CD4-positive, alpha-beta memory T cell (primary cell): ENCODE results near the gene MACF1. TPM values are rescaled to one million over a fixed set of nuclear protein-coding genes. Genes with fewer than 3 reads are reported as not detected.

Experiments used
- CTCF ChIA-PET: fragments of 350-600 bp; sonication (Branson Sonifier 250); formaldehyde crosslinking; loops from one replicate; lab custom pipeline; 2021; ENCODE audit warnings: inconsistent platforms; ENCODE audit not compliant: partially characterized antibody; lab: Charles Lee
- POLR2A ChIA-PET: fragments of 350-600 bp; sonication (Branson Sonifier 250); formaldehyde crosslinking; loops from one replicate; lab custom pipeline; 2021; ENCODE audit not compliant: partially characterized antibody; lab: Charles Lee
- DNase-seq, 5 donors: peaks; one replicate each; pipeline versions ENCODE4 v3.0.0 to v3.0.0-alpha.2; 2020 to 2022; ENCODE audit warnings: mixed read lengths in 1 of 5
- H3K27ac ChIP-seq: one replicate; pipeline ENCODE4 v1.7.0; 2013; ENCODE audit warnings: low read depth, low read length
- H3K27me3 ChIP-seq: 2 replicates; pipeline ENCODE4 v1.7.0; 2013; ENCODE audit warnings: mild to moderate bottlenecking, low read length, moderate library complexity; ENCODE audit not compliant: insufficient read depth
- H3K36me3 ChIP-seq: 2 replicates; pipeline ENCODE4 v1.7.0; 2013; ENCODE audit warnings: mild to moderate bottlenecking, low read length, moderate library complexity; ENCODE audit not compliant: insufficient read depth
- H3K4me1 ChIP-seq: 2 replicates; pipeline ENCODE4 v1.7.0; 2013; ENCODE audit warnings: mild to moderate bottlenecking, low read length, moderate library complexity; ENCODE audit not compliant: insufficient read depth
- H3K4me3 ChIP-seq, 2 donors: one replicate each; pipeline ENCODE4 v1.7.0; 2013; ENCODE audit warnings: low read length in 2 of 2, mild to moderate bottlenecking in 1 of 2
- H3K9me3 ChIP-seq, 2 donors: one replicate each; pipeline ENCODE4 v1.7.0; 2013; ENCODE audit warnings: low read length in 2 of 2, control low read depth in 1 of 2; ENCODE audit not compliant: control insufficient read depth in 1 of 2
- H3K27ac Mint-ChIP-seq, 7 donors: one replicate each; pipeline ENCODE4 v1.8.0; 2020 to 2021; ENCODE audit warnings: mixed read lengths in 7 of 7, mild to moderate bottlenecking in 6 of 7, inconsistent platforms in 3 of 7, moderate library complexity in 3 of 7
- H3K27me3 Mint-ChIP-seq, 2 donors: one replicate each; pipeline ENCODE4 v1.8.0; 2020 to 2021; ENCODE audit warnings: mixed read lengths in 2 of 2
- H3K36me3 Mint-ChIP-seq, 2 donors: one replicate each; pipeline ENCODE4 v1.8.0; 2020 to 2021; ENCODE audit warnings: mixed read lengths in 2 of 2, inconsistent platforms in 1 of 2, mild to moderate bottlenecking in 1 of 2
- H3K4me1 Mint-ChIP-seq, 4 donors: one replicate each; pipeline ENCODE4 v1.8.0; 2020 to 2021; ENCODE audit warnings: mixed read lengths in 4 of 4, mild to moderate bottlenecking in 1 of 4
- H3K4me3 Mint-ChIP-seq, 8 donors: one replicate each; pipeline ENCODE4 v1.8.0; 2020 to 2021; ENCODE audit warnings: mixed read lengths in 8 of 8, mild to moderate bottlenecking in 7 of 8, moderate library complexity in 6 of 8, inconsistent platforms in 3 of 8
- H3K9me3 Mint-ChIP-seq, 8 donors: one replicate each; pipeline ENCODE4 v1.8.0; 2020 to 2021; ENCODE audit warnings: mixed read lengths in 8 of 8, mild to moderate bottlenecking in 5 of 8, inconsistent platforms in 3 of 8, moderate library complexity in 1 of 8
- intact Hi-C: fragments of 100-400 bp; cut with micrococcal nuclease; formaldehyde crosslinking; loops from one replicate; pipeline ENCODE4 v1.15.1; 2023
- polyA plus RNA-seq, 2 donors: library from polyadenylated mRNA; unstranded; fragments of 300-500 nt; fragmentation: Illumina TruSeq; gene quantifications; one replicate each; pipeline ENCODE4 v1.2.3, GENCODE V29; 2021
- total RNA-seq, 2 experiments: library from RNA; stranded (reverse); gene quantifications; one replicate each; pipeline ENCODE4 v1.2.3, GENCODE V29; 2021

The MACF1 gene
- total and polyA plus RNA-seq, 4 experiments from 2014 or later: 6.8 to 387 (median 222) TPM

- no peaks in the 10 kb centered on the region for H3K27me3 Mint-ChIP-seq
- H3K9me3 Mint-ChIP-seq: no peaks in the 10 kb centered on the region
- H3K36me3 ChIP-seq: no peaks in the 10 kb centered on the region
- H3K4me3 Mint-ChIP-seq: peak overlapping the region in 5 of 8 donors; percentile 3 to 94 (median 73)
- no peak for DNase-seq
- H3K4me1 ChIP-seq: peaks cover 82% of the 10 kb centered on the region
- no peaks in the 10 kb centered on the region for H3K9me3 ChIP-seq
- POLR2A ChIA-PET: interaction anchor here (0.9 to 1.3 kb wide), 5 partner anchors 12 to 140 kb away, joined by 3 to 4 read pairs (median 3); no protein-coding TSS in a partner anchor
- peak overlapping the region; percentile 62 to 96 (median 79) for H3K27ac Mint-ChIP-seq
- CTCF ChIA-PET: interaction anchor here (1.5 to 20.4 kb wide), 3 partner anchors 10 to 82 kb away, joined by 8 to 820 read pairs (median 17); no protein-coding TSS in a partner anchor
- intact Hi-C loops: no loop called here
- peaks cover 61 to 87% (median 78%) of the 10 kb centered on the region in 4 donors for H3K4me1 Mint-ChIP-seq
- no peak overlapping the region for H3K27ac ChIP-seq
- H3K27me3 ChIP-seq: no peaks in the 10 kb centered on the region
- peaks cover 6 to 55% of the 10 kb centered on the region in 2 donors for H3K36me3 Mint-ChIP-seq
- H3K4me3 ChIP-seq: no peak overlapping the region
Measured at GRCh38 chr1:39268906-39269305, 64.4 kb downstream of the MACF1 start.

DNA sequence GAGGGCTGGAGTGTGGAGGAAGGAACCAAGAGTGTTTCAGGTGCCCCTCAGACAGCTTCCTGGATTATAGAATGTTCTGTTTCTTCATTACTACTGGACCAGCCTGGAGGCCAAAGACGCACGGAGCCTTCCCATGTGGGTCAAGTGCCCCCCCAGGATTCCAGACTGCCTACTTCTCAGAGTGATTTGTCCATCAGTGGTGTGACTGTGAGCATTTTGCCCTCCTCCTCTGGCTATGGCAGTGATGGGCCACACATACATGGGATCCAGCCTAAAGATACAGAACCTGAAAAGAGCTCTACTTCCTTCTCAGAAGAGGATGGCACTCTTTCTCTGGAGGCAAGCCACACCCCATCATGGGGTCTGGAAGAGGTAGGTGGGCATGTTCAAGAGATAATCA is 64.9 kb downstream of the MACF1 start:
- CTCF ChIA-PET: interaction anchor here (1.5 to 20.4 kb wide), 2 partner anchors 11 to 82 kb away, joined by 8 to 820 read pairs; no protein-coding TSS in a partner anchor
- POLR2A ChIA-PET: interaction anchor here (1.0 to 1.1 kb wide), 2 partner anchors 9 to 22 kb away, joined by 3 read pairs; no protein-coding TSS in a partner anchor
- no peak overlapping the region for H3K27ac ChIP-seq

DNA sequence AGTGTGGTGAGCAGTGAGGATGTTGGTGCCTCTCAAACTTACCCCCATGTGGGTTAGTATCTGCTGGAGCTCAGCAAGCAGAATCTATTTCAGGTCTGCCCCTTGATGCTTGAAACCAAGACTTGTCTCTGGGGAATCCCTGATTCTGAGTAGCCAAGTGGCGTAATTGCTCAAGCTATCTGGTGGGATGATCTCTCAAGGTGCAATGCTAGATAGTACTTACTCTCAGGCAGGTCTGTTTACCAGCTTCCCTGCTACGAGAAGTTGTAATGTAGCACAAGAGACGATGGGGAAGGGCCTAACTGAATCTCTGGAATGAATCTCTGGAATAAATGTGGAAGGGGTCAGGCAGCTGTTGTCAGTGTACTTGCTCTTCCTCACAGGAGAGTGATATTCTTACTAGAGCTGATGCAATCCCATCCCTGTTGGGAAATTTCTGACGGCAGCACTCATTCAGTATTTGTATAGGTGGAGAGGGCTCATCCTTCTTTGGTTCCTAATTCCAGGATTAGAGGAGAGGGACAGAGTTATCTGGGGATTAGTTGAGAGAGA is 65.4 kb downstream of the MACF1 start:
- peak overlapping the region; percentile 32 to 87 (median 79) for H3K27ac Mint-ChIP-seq
- Histone ChIP-seq H3K4me1 (peaks cover 87% of the 10 kb centered on the region), H3K36me3 (no peaks in the 10 kb centered on the region), H3K27me3 (no peaks in the 10 kb centered on the region), H3K4me3 (no peak overlapping the region), H3K9me3 (no peaks in the 10 kb centered on the region), H3K27ac (no peak overlapping the region)
- ChIA-PET POLR2A (interaction anchor here (1.0 to 1.1 kb wide), 2 partner anchors 9 to 22 kb away, joined by 3 read pairs; no protein-coding TSS in a partner anchor), CTCF (interaction anchor here (1.5 to 20.4 kb wide), 2 partner anchors 11 to 83 kb away, joined by 8 to 820 read pairs; no protein-coding TSS in a partner anchor)
- H3K36me3 Mint-ChIP-seq: peaks cover 6 to 53% of the 10 kb centered on the region in 2 donors
- no peaks in the 10 kb centered on the region for H3K9me3 Mint-ChIP-seq
- H3K27me3 Mint-ChIP-seq: no peaks in the 10 kb centered on the region
- peak overlapping the region in 5 of 8 donors; percentile 7 to 59 (median 53) for H3K4me3 Mint-ChIP-seq
- H3K4me1 Mint-ChIP-seq: peaks cover 59 to 87% (median 76%) of the 10 kb centered on the region in 4 donors
- intact Hi-C loops: no loop called here
- DNase-seq: peak in 1 of 5 donors; percentile 52

More for the DNA sequence above, 64.9 kb downstream of the MACF1 start:
- H3K4me1 Mint-ChIP-seq: peaks cover 58 to 85% (median 75%) of the 10 kb centered on the region in 4 donors
- intact Hi-C loops: no loop called here
- H3K9me3 Mint-ChIP-seq: no peaks in the 10 kb centered on the region
- Histone ChIP-seq H3K36me3 (no peaks in the 10 kb centered on the region), H3K27me3 (no peaks in the 10 kb centered on the region), H3K9me3 (no peaks in the 10 kb centered on the region), H3K4me3 (no peak overlapping the region), H3K4me1 (peaks cover 83% of the 10 kb centered on the region)
- H3K27ac Mint-ChIP-seq: peak overlapping the region in 6 of 7 donors; percentile 62 to 96 (median 80)
- DNase-seq: no peak
- H3K27me3 Mint-ChIP-seq: no peaks in the 10 kb centered on the region
- peaks cover 6 to 51% of the 10 kb centered on the region in 2 donors for H3K36me3 Mint-ChIP-seq
- H3K4me3 Mint-ChIP-seq: peak overlapping the region in 3 of 8 donors; percentile 7 to 94 (median 55)

- POLR2A ChIA-PET: interaction anchor here (0.8 to 1.0 kb wide), 2 partner anchors 8 to 78 kb away, joined by 3 read pairs; no protein-coding TSS in a partner anchor
- peak overlapping the region in 3 of 8 donors; percentile 40 to 59 (median 53) for H3K4me3 Mint-ChIP-seq
- peaks cover 58 to 85% (median 72%) of the 10 kb centered on the region in 4 donors for H3K4me1 Mint-ChIP-seq
- no peaks in the 10 kb centered on the region for H3K27me3 Mint-ChIP-seq
- CTCF ChIA-PET: interaction anchor here (1.0 to 20.4 kb wide), 3 partner anchors 12 to 83 kb away, joined by 5 to 820 read pairs (median 8); no protein-coding TSS in a partner anchor
- DNase-seq: no peak
- Histone ChIP-seq H3K9me3 (no peaks in the 10 kb centered on the region), H3K4me3 (no peak overlapping the region), H3K27ac (no peak overlapping the region), H3K4me1 (peaks cover 86% of the 10 kb centered on the region), H3K27me3 (no peaks in the 10 kb centered on the region), H3K36me3 (no peaks in the 10 kb centered on the region)
- intact Hi-C loops: no loop called here
- peaks cover 6 to 49% of the 10 kb centered on the region in 2 donors for H3K36me3 Mint-ChIP-seq
- H3K27ac Mint-ChIP-seq: peak overlapping the region; percentile 32 to 87 (median 79)
- no peaks in the 10 kb centered on the region for H3K9me3 Mint-ChIP-seq
Measured at GRCh38 chr1:39270368-39270767, 65.9 kb downstream of the MACF1 start.

DNA sequence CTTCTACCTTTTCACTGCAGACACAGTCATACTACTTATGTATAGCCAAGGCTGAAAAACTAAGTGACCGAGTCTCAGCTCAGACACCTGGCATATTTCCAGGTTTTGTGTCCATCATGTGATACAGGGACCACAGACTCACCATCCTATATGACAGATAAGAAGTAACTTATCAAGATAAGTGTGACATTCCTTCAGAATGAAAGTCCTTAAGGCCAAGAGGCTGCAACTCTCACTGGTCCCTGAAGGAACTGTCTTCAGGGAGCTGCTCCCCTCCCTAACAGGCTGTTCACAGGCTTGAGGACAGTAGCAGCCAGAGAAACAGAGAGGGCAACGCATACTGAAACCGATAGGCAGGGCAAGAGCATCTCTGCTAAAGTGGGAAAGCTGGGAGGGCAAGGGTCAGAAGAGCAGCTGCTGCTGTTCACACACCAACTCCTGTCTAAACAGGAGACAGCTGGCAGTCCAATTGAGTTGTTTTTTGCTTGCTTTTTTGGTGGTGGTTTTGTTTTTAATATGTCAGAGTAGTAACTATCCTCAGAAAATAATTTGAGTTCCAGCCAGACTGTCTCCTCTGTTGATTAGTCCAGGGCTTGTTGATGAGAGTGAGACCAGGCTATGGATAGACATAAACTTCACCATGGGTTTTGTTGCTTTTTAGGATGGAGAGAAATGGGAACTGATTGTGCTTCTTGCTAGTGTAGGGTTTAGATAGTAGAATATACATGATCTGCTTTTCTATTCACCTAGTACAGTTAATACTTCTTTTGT is 67.7 kb downstream of the MACF1 start:
- Mint-ChIP-seq H3K4me1 (peaks cover 58 to 85% (median 71%) of the 10 kb centered on the region in 4 donors), H3K27me3 (no peaks in the 10 kb centered on the region), H3K36me3 (peaks cover 6 to 49% of the 10 kb centered on the region in 2 donors), H3K4me3 (peak overlapping the region in 4 of 8 donors; percentile 15 to 55 (median 52)), H3K27ac (peak overlapping the region; percentile 25 to 94 (median 83)), H3K9me3 (no peaks in the 10 kb centered on the region)
- H3K4me1 ChIP-seq: peaks cover 87% of the 10 kb centered on the region
- ChIA-PET POLR2A (interaction anchor here (1.2 to 1.5 kb wide), 3 partner anchors 10 to 80 kb away, joined by 3 to 4 read pairs (median 3); no protein-coding TSS in a partner anchor), CTCF (interaction anchor here (1.0 to 1.6 kb wide), 5 partner anchors 14 to 173 kb away, joined by 3 to 8 read pairs (median 4); no protein-coding TSS in a partner anchor)
- DNase-seq: no peak
- intact Hi-C loops: no loop called here
- H3K36me3 ChIP-seq: no peaks in the 10 kb centered on the region
- H3K9me3 ChIP-seq: no peaks in the 10 kb centered on the region
- no peak overlapping the region for H3K27ac ChIP-seq
- no peaks in the 10 kb centered on the region for H3K27me3 ChIP-seq
- H3K4me3 ChIP-seq: no peak overlapping the region

- no peak for DNase-seq
- Mint-ChIP-seq H3K27ac (peak overlapping the region in 6 of 7 donors; percentile 67 to 90 (median 84)), H3K9me3 (no peaks in the 10 kb centered on the region), H3K4me1 (peaks cover 63 to 87% (median 75%) of the 10 kb centered on the region in 4 donors), H3K4me3 (peak overlapping the region in 3 of 8 donors; percentile 7 to 26 (median 11)), H3K27me3 (no peaks in the 10 kb centered on the region), H3K36me3 (peaks cover 6 to 46% of the 10 kb centered on the region in 2 donors)
- no peaks in the 10 kb centered on the region for H3K36me3 ChIP-seq
- ChIA-PET POLR2A (interaction anchor here (1.3 to 1.5 kb wide), 2 partner anchors 10 to 14 kb away, joined by 3 to 4 read pairs; no protein-coding TSS in a partner anchor), CTCF (interaction anchor here (1.0 to 1.2 kb wide), 4 partner anchors 75 to 174 kb away, joined by 3 to 6 read pairs (median 4); no protein-coding TSS in a partner anchor)
- peaks cover 87% of the 10 kb centered on the region for H3K4me1 ChIP-seq
- no peak overlapping the region for H3K27ac ChIP-seq
- no peaks in the 10 kb centered on the region for H3K27me3 ChIP-seq
- intact Hi-C loops: no loop called here
- H3K4me3 ChIP-seq: no peak overlapping the region
- no peaks in the 10 kb centered on the region for H3K9me3 ChIP-seq
Measured at GRCh38 chr1:39272798-39273469, 68.4 kb downstream of the MACF1 start.
